ENCODE measurements around the gene C1QA. TPM values are rescaled to one million over a fixed set of nuclear protein-coding genes. Genes with fewer than 3 reads are reported as not detected.

C1QA gene
- total RNA-seq, 4 donors from 2014 or later = 38.9 to 120 (median 65.3) TPM

GRCh38 chr1:22660716-22661241 lies 24.4 kb downstream of the C1QA start:
- WGBS, 2 donors = 92 to 96% methylated on average over 18 to 19 of the region's 19 CpGs
- no peaks in the 10 kb centered on the region for H3K36me3 ChIP-seq
- H3K27me3 ChIP-seq = no peaks in the 10 kb centered on the region
- intact Hi-C loops (cut with DNase I) = no loop called here
- no peaks in the 10 kb centered on the region for H3K9me3 ChIP-seq
- no peaks in the 10 kb centered on the region for H3K4me1 ChIP-seq
- H3K4me3 ChIP-seq (replicated peaks in 1 of 3) = no peak overlapping the region
- no peak for TF ChIP-seq CTCF (IDR thresholded peaks at IDR 0.05)
- DNase-seq = no peak
- H3K27ac ChIP-seq = no peak overlapping the region

- Histone ChIP-seq H3K36me3 (no peaks in the 10 kb centered on the region), H3K27me3 (no peaks in the 10 kb centered on the region), H3K4me1 (no peaks in the 10 kb centered on the region), H3K27ac (no peak overlapping the region), H3K4me3 (replicated peaks in 1 of 3) (no peak overlapping the region), H3K9me3 (no peaks in the 10 kb centered on the region)
- 95% methylated on average over 2 of the region's 2 CpGs for WGBS, 2 donors
- no peak for TF ChIP-seq POLR2A (IDR thresholded peaks at IDR 0.05)
- no peak for TF ChIP-seq CTCF (IDR thresholded peaks at IDR 0.05)
- intact Hi-C loops (cut with DNase I) = no loop called here
- no peak for DNase-seq
Observed at GRCh38 chr1:22661880-22662279, 25.5 kb downstream of the C1QA start.

GRCh38 chr1:22662318-22662717 lies 25.9 kb downstream of the C1QA start:
- Histone ChIP-seq H3K27me3 (no peaks in the 10 kb centered on the region), H3K4me3 (replicated peaks in 1 of 3) (no peak overlapping the region), H3K9me3 (no peaks in the 10 kb centered on the region), H3K36me3 (no peaks in the 10 kb centered on the region), H3K27ac (no peak overlapping the region), H3K4me1 (no peaks in the 10 kb centered on the region)
- WGBS, 2 donors = 65 to 82% methylated on average over 4 to 5 of the region's 5 CpGs
- TF ChIP-seq POLR2A (IDR thresholded peaks at IDR 0.05) (no peak), CTCF (IDR thresholded peaks at IDR 0.05) (no peak)
- no peak for DNase-seq
- intact Hi-C loops (cut with DNase I) = no loop called here

GRCh38 chr1:22662986-22663408 lies 26.6 kb downstream of the C1QA start:
- Histone ChIP-seq H3K9me3 (no peaks in the 10 kb centered on the region), H3K4me3 (replicated peaks in 1 of 3) (no peak overlapping the region), H3K27ac (no peak overlapping the region), H3K36me3 (no peaks in the 10 kb centered on the region), H3K27me3 (no peaks in the 10 kb centered on the region), H3K4me1 (no peaks in the 10 kb centered on the region)
- intact Hi-C loops (cut with DNase I) = no loop called here
- no peak for DNase-seq
- TF ChIP-seq CTCF (IDR thresholded peaks at IDR 0.05) (no peak), POLR2A (IDR thresholded peaks at IDR 0.05) (no peak)
- 82 to 89% methylated on average over 6 to 8 of the region's 8 CpGs for WGBS, 2 donors

GRCh38 chr1:22665752-22666151 lies 29.3 kb downstream of the C1QA start:
- Histone ChIP-seq H3K4me1 (no peaks in the 10 kb centered on the region), H3K27me3 (no peaks in the 10 kb centered on the region), H3K9me3 (no peaks in the 10 kb centered on the region), H3K27ac (no peak overlapping the region), H3K4me3 (replicated peaks in 1 of 3) (no peak overlapping the region), H3K36me3 (no peaks in the 10 kb centered on the region)
- 36 to 50% methylated on average over 7 of the region's 7 CpGs for WGBS, 2 donors
- intact Hi-C loops (cut with DNase I) = no loop called here
- peak; percentile 23 for DNase-seq
- TF ChIP-seq POLR2A (IDR thresholded peaks at IDR 0.05) (no peak), CTCF (IDR thresholded peaks at IDR 0.05) (peak in 4 of 6 experiments; percentile 12 to 40 (median 34))
